ENCODE measurements around the gene B3GALT5.
"Not testable (repeated sequence)": the region's sequence is repeated elsewhere in the genome, so short reads cannot be mapped to it uniquely, and the experiment has no call there.

Gene B3GALT5

GRCh38 chr21:39668369-39668768 is 55.6 kb downstream of the B3GALT5 start:
- DNase-seq = no peak

DNA sequence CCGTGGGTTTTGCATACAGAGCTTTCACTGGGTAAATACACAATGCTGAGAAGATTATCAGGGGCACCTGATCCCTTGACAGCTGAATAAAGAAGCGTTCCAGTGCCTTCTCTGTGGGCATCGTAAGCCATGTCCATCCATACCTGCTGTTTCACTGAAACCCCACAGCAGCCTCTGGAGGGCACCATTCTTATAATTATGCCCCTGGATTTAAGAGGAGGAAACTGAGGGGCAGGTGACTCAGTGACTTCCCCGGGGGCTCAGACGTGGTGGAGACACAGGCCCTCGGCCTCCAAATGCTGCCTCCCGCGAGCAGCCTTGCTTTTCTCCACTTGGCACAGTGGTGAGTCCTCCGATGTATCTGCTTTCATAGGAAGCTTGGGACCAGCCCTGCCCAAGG is 56.7 kb downstream of the B3GALT5 start:
- no peak for DNase-seq

DNA sequence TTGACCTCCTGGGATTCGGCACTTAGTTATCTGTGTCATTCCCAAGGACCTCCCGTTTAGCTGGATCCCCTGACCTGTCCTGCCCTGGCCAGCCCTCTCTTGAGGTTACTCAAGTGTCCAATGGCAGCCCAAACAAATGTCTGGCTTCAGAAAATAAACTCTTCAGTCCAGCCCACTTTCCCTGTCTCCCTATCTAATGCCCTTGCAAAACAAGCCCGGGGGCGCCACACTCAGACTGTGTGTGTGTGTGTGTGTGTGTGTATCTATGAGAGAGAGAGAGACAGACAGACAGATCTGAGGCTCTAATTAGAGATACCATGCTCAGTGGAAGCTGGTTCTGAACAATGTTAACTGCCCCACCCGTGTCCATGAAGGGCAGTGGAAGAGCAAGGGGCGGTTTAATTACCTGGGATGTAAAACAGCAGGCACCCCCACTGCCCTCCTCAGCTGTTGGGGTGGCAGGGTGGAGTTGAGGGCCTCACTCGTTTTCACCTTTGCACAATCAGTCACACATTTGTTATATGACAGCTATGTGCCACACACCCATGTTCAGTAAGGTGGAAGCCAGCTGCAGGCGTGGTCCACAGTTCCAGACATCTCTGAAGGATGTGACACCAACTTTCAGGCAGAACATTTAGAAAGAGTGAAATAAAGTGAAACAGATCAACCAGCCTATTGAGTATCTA is 57.4 kb downstream of the B3GALT5 start:
- DNase-seq = no peak

GRCh38 chr21:39670701-39671100 is 58.0 kb downstream of the B3GALT5 start:
- DNase-seq = no peak

DNA sequence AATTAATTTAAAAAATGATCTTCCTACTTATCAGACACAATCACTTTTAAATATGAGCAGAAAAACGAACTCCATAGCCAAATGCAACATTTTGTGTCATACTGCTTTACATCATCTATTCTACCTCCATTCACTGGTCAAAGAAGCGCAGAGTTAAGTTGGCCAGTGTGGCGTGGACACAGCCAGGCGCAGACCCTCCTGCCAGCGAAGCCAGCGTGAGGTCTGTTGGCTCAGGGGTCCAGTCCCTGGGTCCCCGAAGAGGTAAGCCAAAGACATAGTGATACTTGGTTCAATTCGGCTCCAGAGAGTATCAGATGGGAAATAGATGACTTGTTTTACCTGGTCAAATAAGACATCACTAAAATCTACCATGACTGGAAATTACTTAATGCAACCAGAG is 59.2 kb downstream of the B3GALT5 start:
- DNase-seq = no peak

DNA sequence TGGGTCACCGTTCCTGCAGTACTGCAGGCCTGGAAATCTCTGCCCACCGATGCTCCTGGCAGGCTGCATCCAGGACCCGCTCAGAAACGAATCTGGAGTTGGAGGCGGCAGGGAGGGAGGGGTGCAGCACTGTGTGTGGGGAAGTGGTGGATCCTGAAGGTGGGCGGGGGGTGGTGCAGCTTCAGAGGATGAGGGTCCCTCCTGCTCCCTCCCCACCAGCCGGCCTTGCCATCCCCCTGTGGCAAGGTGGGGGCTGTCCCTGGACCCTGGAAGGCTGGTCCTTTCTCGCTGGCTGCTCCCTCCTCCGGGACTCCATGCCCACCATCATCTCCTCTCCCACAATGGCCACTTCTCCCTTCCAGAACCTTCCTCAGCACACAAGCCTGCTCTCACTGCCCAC is 60.4 kb downstream of the B3GALT5 start:
- DNase-seq = no peak

DNA sequence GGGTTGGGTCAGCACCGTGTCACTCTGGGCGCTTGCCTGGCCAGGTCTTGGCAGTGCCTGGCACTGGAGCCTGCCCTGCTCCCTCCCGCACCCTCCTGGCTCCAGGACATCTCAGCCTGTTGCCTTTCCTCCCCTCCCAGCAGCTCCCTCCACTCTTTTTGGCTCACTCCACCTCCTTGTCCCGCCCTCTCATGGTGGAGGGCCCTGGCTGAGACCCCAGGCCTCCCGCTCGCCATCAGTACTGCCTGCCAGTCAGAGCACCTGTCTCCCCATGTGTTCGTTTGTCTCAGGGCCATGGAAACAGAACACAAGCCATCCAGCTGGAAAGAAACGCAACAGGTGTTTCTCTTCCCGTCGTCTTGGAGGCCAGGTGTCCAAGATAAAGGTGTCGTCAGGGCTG is 61.0 kb downstream of the B3GALT5 start:
- no peak for DNase-seq

DNA sequence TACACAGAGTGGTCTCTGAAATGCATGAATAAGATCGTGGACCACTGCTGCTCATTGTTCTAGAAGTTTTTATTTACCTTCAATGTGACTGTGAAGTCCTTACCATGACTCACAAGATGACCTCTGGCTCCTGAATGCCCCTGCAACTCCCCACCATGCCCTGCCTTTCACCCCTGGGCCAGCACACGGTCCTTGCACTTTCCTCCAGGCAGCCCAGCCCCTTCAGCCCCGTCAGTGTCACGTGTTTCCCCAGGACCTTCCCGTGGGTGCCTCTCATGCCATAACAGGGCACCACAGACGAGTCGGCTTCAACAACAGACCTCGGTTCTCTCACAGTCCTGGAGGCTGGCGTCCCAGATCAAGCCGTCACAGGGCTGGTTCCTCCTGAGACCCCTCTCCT is 62.1 kb downstream of the B3GALT5 start:
- DNase-seq = no peak

- no peak for DNase-seq
Observed at GRCh38 chr21:39675590-39675989, 62.9 kb downstream of the B3GALT5 start.

DNA sequence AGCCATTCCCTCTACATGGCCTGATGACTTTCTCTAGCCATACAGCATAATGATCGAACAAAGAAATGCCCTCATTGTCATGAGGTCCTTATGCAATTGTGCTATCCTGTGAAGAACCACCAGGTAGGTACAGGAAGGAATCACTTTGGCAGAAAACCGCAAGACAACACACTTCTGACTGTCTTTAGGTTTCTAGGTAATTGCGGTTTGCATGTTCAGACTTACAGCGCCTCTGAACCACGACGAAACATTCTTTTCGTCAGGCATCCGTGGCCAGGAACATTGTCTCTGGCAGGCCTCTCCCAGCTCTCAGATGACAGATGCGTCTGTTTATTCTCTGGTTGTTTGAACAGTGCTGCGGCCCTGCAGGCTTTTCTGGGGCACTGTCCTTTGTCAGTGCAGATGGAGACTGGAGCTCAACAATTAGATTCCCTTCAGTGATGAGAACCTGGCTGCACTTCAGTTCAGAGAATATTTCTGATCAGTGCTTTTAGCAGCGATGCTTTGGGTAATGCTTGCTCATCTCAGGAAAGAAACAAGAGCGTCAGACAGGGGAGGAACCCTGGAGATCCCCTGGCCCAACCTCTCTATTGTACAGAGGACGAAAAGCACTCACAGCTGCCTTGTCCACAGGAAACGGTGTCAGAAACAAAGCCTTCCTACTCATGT is 63.4 kb downstream of the B3GALT5 start:
- peak in 1 of 14 donors; percentile 11 for DNase-seq

- no peak for DNase-seq
Observed at GRCh38 chr21:39680216-39680615, 67.5 kb downstream of the B3GALT5 start.

- no peak for DNase-seq
Observed at GRCh38 chr21:39681257-39681656, 68.5 kb downstream of the B3GALT5 start.

DNA sequence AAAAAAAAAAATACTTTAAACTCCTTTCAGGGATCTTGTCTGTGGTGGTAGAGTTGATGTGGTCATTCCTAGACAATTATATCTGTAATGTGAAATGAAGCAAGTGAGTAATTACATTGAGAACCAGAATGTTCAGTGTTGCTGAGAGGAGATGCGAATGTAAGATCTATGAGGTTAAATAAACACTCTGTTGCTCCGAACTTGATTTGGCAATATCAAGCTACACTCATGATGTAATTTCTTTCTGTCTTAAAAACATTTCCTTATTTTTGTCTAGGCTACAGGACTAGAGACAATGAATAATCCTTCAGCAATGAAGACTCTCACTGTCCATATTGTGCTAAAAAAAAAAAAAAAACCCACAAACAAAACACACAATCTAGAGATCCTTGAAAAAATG is 69.1 kb downstream of the B3GALT5 start:
- no peak for DNase-seq

GRCh38 chr21:39685236-39685635 is 72.5 kb downstream of the B3GALT5 start:
- no peak for DNase-seq

- no peak for DNase-seq
Observed at GRCh38 chr21:39685991-39686390, 73.3 kb downstream of the B3GALT5 start.

GRCh38 chr21:39686646-39687468 is 74.1 kb downstream of the B3GALT5 start:
- no peak for DNase-seq

DNA sequence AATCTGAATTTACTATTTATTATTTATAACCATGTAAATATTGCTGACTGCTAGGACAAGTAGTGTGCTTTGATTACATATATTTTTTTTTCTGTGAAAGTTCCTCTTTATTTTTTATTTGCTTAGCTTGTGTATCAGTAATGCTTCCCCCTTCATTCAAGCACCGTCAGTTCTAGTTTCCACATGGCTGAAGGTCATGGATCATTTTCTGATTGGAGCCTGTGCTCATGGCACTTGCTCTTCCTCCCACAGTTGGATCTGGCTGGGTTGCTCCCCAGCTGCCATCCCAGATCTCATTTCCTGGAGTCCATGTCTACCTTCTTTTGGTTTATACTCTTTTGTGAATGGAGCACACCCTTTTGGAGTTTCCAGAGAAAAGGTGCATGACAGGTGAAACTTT is 75.3 kb downstream of the B3GALT5 start:
- DNase-seq = no peak

- DNase-seq = not testable (repeated sequence)
Observed at GRCh38 chr21:39689860-39690259, 77.1 kb downstream of the B3GALT5 start.

DNA sequence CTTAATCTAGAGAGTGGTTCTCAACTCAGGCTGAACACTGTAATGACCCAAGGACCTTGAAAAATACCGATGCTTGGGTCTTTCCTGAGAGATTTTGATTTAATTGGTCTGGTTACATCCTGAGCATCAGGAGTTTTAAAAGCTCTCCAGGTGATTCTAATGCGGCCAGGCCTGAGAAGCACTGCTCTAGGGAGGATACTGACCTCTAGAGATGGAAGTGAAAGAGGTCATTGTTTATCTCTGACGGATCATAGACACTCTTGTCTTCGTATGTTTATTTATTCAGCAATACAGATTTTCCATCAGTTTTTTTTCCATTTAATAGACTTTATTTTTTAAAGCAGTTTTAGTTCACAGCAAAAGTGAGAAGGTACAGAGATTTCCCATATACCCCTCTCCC is 77.7 kb downstream of the B3GALT5 start:
- DNase-seq = no peak

- DNase-seq = no peak
Observed at GRCh38 chr21:39694750-39695149, 82.0 kb downstream of the B3GALT5 start.

GRCh38 chr21:39696196-39696595 is 83.5 kb downstream of the B3GALT5 start:
- DNase-seq = no peak

- peak in 3 of 14 donors; percentile 17 to 27 (median 20) for DNase-seq
Observed at GRCh38 chr21:39696618-39697017, 83.9 kb downstream of the B3GALT5 start.

DNA sequence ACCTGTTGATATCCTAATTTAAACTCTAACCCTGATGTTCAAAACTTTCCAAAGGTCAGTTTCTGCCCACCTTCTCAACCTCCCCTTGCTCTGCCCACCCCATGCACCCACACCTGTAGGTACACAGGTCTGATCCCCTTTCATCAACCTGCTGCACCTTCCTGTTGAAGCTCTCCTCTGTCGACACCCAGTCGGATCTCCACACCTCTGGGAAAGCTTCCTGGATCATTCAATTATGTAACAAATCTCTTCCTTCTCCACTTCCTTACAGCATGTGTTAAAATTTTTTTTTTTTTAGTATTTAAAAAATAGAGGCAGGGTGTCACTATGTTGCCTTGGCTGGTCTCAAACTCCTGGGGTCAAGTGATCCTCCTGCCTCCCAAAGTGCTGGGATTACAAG is 87.6 kb downstream of the B3GALT5 start:
- DNase-seq = no peak

GRCh38 chr21:39703578-39703977 is 90.8 kb downstream of the B3GALT5 start:
- no peak for DNase-seq
